HCT116 (cell line): ENCODE measurements around the gene C3orf22. TPM values are rescaled to one million over a fixed set of nuclear protein-coding genes. Genes with fewer than 3 reads are reported as not detected.

ENCODE experiments used
- ATAC-seq: fragments of 200-7000 bp; cut with Tn5 transposase; 2 replicates; pipeline ENCODE4 v1.9.1; 2020; ENCODE audit warnings: mild to moderate bottlenecking, moderate library complexity
- BruUV-seq: library from RNA; stranded (reverse); fragments of 400-500 nt; replicated peaks from 2 replicates; lab custom pipeline; 2021; lab: Mats Ljungman, UMichigan
- CTCF ChIA-PET: fragments of 300-600 bp; sonication (Branson Sonifier 250); formaldehyde crosslinking; loops from one replicate; lab custom pipeline; 2021; ENCODE audit warnings: antibody characterized with exemption; lab: Charles Lee
- POLR2A ChIA-PET: fragments of 300-600, 350-600 bp; sonication (Branson Sonifier 250); formaldehyde crosslinking; loops from one replicate; lab custom pipeline; 2021; ENCODE audit warnings: antibody characterized with exemption; lab: Charles Lee
- RAD21 ChIA-PET, 2 experiments: fragments of 300-600 bp; sonication (Branson Sonifier 250); formaldehyde crosslinking; loops; one replicate each; lab custom pipeline; 2023; ENCODE audit warnings: low total read pairs in 2 of 2; ENCODE audit not compliant: uncharacterized antibody in 2 of 2, unreplicated experiment in 2 of 2, low non-redundant PET in 1 of 2; lab: Charles Lee
- DNase-seq: peaks from one replicate; pipeline ENCODE4 v3.0.0-alpha.2; 2010; ENCODE audit warnings: low read depth, low spot score
- H2AFZ ChIP-seq: fragments of 200-600 bp; shearing (Covaris generic), sonication (generic); 2 replicates; pipeline ENCODE4 v1.6.1; 2017; ENCODE audit warnings: low read depth, mixed run types, mixed read lengths, antibody characterized with exemption, low read length; ENCODE audit not compliant: poor library complexity, severe bottlenecking
- H3K27ac ChIP-seq: 2 replicates; pipeline ENCODE4 v1.5.1; 2012; ENCODE audit warnings: low read depth, low read length
- H3K27me3 ChIP-seq: fragments of 200-600 bp; sonication (generic); 2 replicates; pipeline ENCODE4 v1.6.1; 2016; ENCODE audit warnings: mixed run types, low read length, mixed read lengths; ENCODE audit not compliant: insufficient read depth
- H3K36me3 ChIP-seq, 2 experiments: fragments of 200-500 bp in 1 of 2; fragments of 200-600 bp in 1 of 2; sonication (Bioruptor generic) in 1 of 2; sonication (generic) in 1 of 2; 2 replicates each; pipeline versions ENCODE4 v1.5.1 to v1.6.1; 2014 to 2016; ENCODE audit warnings: low read length in 2 of 2, inconsistent platforms in 1 of 2, mixed read lengths in 1 of 2, mixed run types in 1 of 2; ENCODE audit not compliant: insufficient read depth in 2 of 2, control insufficient read depth in 1 of 2
- H3K4me1 ChIP-seq, 2 experiments: fragments of 200-600 bp in 1 of 2; sonication (generic) in 1 of 2; 2 replicates each; pipeline versions ENCODE4 v1.5.1 to v1.6.1; 2012 to 2017; ENCODE audit warnings: low read length in 2 of 2, inconsistent platforms in 1 of 2, mild to moderate bottlenecking in 1 of 2, mixed read lengths in 1 of 2, mixed run types in 1 of 2, moderate library complexity in 1 of 2; ENCODE audit not compliant: insufficient read depth in 2 of 2, control insufficient read depth in 1 of 2
- H3K4me2 ChIP-seq: fragments of 200-600 bp; sonication (generic); 2 replicates; pipeline ENCODE4 v1.6.1; 2017; ENCODE audit warnings: mixed run types, low read length, mixed read lengths
- H3K4me3 ChIP-seq, 2 experiments: fragments of 200-600 bp in 1 of 2; sonication (generic) in 1 of 2; replicated peaks in 1 of 2; 2 replicates each; pipeline ENCODE4 v1.5.1; 2011 to 2016; ENCODE audit warnings: low read length in 2 of 2, control low read depth in 1 of 2, low read depth in 1 of 2, mild to moderate bottlenecking in 1 of 2, mixed read lengths in 1 of 2, mixed run types in 1 of 2
- H3K79me2 ChIP-seq: fragments of 200-600 bp; sonication (generic); 2 replicates; pipeline ENCODE4 v1.6.1; 2017; ENCODE audit warnings: mild to moderate bottlenecking, mixed run types, low read length, moderate library complexity, mixed read lengths; ENCODE audit not compliant: insufficient read depth
- H3K9ac ChIP-seq: fragments of 200-600 bp; sonication (generic); 2 replicates; pipeline ENCODE4 v1.6.1; 2016; ENCODE audit warnings: low read length, mixed read lengths
- H3K9me2 ChIP-seq: fragments of 200-600 bp; sonication (generic), shearing (Covaris generic); 2 replicates; pipeline ENCODE4 v1.6.1; 2017; ENCODE audit warnings: mixed run types, mild to moderate bottlenecking, moderate library complexity; ENCODE audit not compliant: insufficient read depth
- H3K9me3 ChIP-seq, 2 experiments: fragments of 200-500 bp in 1 of 2; fragments of 200-600 bp in 1 of 2; sonication (Bioruptor generic) in 1 of 2; sonication (generic) in 1 of 2; 2 replicates each; pipeline ENCODE4 v1.6.1; 2014 to 2017; ENCODE audit warnings: low read length in 2 of 2, mixed read lengths in 2 of 2, inconsistent platforms in 1 of 2, low read depth in 1 of 2, mild to moderate bottlenecking in 1 of 2, mixed run types in 1 of 2, moderate library complexity in 1 of 2; ENCODE audit not compliant: control insufficient read depth in 1 of 2, insufficient read depth in 1 of 2
- H4K20me1 ChIP-seq: fragments of 200-600 bp; sonication (generic), shearing (Covaris generic); 2 replicates; pipeline ENCODE4 v1.6.1; 2017; ENCODE audit warnings: mixed run types, mild to moderate bottlenecking, moderate library complexity; ENCODE audit not compliant: insufficient read depth
- ELF1 ChIP-seq: IDR thresholded peaks from 2 replicates; pipeline ENCODE4 v1.6.1; 2012; ENCODE audit warnings: low read depth, borderline replicate concordance
- EZH2phosphoT487 ChIP-seq: fragments of 200-600 bp; IDR thresholded peaks from 2 replicates; pipeline ENCODE4 v1.6.1; 2018; ENCODE audit warnings: antibody characterized with exemption, borderline replicate concordance
- FOSL1 ChIP-seq: IDR thresholded peaks from 2 replicates; pipeline ENCODE4 v1.6.1; 2012; ENCODE audit warnings: low read depth
- JUND ChIP-seq: IDR thresholded peaks from 2 replicates; pipeline ENCODE4 v1.6.1; 2012
- POLR2AphosphoS5 ChIP-seq: IDR thresholded peaks from 2 replicates; pipeline ENCODE4 v1.6.1; 2011; ENCODE audit warnings: mild to moderate bottlenecking, low read depth, low read length, moderate library complexity
- RAD21 ChIP-seq: IDR thresholded peaks from 2 replicates; pipeline ENCODE4 v1.6.1; 2012; ENCODE audit warnings: low read depth, mild to moderate bottlenecking
- SIN3A ChIP-seq: IDR thresholded peaks from 2 replicates; pipeline ENCODE4 v1.6.1; 2012; ENCODE audit warnings: low read depth
- SP1 ChIP-seq: IDR thresholded peaks from 2 replicates; pipeline ENCODE4 v1.6.1; 2012; ENCODE audit warnings: low read depth
- SRF ChIP-seq: IDR thresholded peaks from 2 replicates; pipeline ENCODE4 v1.6.1; 2012; ENCODE audit warnings: low read depth
- intact Hi-C: fragments of 100-400 bp; cut with micrococcal nuclease; formaldehyde crosslinking; loops from 2 replicates; pipeline ENCODE4 v1.10.0; 2022
- total RNA-seq: library from RNA; stranded (reverse); gene quantifications from one replicate; pipeline ENCODE4 v1.2.1, GENCODE V29; 2021; ENCODE audit not compliant: unreplicated experiment
- TF ChIP-seq, protein P1 (sequence below): IDR thresholded peaks from 2 replicates; pipeline ENCODE4 v1.6.1; 2012
- TF ChIP-seq, protein P2 (sequence below): IDR thresholded peaks from 2 replicates; pipeline ENCODE4 v1.6.1; 2012; ENCODE audit warnings: low read depth
- TF ChIP-seq, protein P3 (sequence below): IDR thresholded peaks from 2 replicates; pipeline ENCODE4 v1.6.1; 2011; ENCODE audit warnings: mild to moderate bottlenecking, low read length, moderate library complexity; ENCODE audit not compliant: insufficient replicate concordance; ENCODE audit errors: extremely low read depth

Gene C3orf22
- total RNA-seq, 1 experiment from 2014 or later, result not detected

DNA sequence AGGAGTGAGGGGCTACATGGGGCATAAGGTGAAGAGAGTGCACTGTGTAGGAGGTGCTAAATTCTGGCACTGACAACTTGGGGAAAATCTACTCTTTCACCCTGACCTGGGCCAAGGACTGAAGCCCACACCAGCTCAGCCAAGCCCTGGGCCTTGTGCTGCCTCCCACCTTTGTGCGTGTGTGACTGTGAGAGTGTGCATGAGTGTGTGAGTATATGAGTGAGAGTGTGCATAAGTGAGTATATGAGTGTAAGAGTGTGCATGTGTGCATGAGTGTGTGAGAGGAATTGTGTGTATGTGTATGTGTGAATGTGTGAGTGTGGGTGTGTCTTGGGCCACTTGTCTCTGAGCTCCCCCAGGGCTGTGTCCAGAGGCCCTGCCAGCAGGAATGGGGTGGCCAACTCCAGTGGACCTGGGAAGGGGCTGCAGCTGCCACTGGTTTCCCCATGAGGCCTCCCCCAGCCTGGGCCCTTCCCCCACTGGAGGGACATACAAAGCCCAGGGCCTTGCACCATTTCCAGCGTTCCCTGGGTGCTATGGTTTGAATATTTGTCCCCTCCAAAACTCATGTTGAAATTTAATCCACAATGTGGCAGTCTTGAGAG is 15.2 kb downstream of the C3orf22 start:
- Histone ChIP-seq H3K9me2 (no peaks in the 10 kb centered on the region), H3K79me2 (no peaks in the 10 kb centered on the region), H3K9me3 (no peaks in the 10 kb centered on the region), H3K9ac (no peak overlapping the region), H2AFZ (no peak overlapping the region), H4K20me1 (no peaks in the 10 kb centered on the region), H3K4me2 (no peak overlapping the region), H3K27ac (no peak overlapping the region), H3K36me3 (no peaks in the 10 kb centered on the region), H3K27me3 (peaks cover 2% of the 10 kb centered on the region; the same call in 1 of the 2 replicates), H3K4me1 (peaks cover 15 to 18% of the 10 kb centered on the region in 2 experiments; a peak in 3 of 4 replicates), H3K4me3 (no peak overlapping the region)
- RAD21 ChIA-PET, result no interaction called here
- CTCF ChIA-PET, result no interaction called here
- intact Hi-C loops, result no loop called here
- POLR2A ChIA-PET, result no interaction called here
- BruUV-seq, result no TSS peak
- ATAC-seq (no peak), DNase-seq (no peak)
- TF ChIP-seq, protein P1, sequence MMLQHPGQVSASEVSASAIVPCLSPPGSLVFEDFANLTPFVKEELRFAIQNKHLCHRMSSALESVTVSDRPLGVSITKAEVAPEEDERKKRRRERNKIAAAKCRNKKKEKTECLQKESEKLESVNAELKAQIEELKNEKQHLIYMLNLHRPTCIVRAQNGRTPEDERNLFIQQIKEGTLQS, result no peak
- TF ChIP-seq FOSL1, result no peak

DNA sequence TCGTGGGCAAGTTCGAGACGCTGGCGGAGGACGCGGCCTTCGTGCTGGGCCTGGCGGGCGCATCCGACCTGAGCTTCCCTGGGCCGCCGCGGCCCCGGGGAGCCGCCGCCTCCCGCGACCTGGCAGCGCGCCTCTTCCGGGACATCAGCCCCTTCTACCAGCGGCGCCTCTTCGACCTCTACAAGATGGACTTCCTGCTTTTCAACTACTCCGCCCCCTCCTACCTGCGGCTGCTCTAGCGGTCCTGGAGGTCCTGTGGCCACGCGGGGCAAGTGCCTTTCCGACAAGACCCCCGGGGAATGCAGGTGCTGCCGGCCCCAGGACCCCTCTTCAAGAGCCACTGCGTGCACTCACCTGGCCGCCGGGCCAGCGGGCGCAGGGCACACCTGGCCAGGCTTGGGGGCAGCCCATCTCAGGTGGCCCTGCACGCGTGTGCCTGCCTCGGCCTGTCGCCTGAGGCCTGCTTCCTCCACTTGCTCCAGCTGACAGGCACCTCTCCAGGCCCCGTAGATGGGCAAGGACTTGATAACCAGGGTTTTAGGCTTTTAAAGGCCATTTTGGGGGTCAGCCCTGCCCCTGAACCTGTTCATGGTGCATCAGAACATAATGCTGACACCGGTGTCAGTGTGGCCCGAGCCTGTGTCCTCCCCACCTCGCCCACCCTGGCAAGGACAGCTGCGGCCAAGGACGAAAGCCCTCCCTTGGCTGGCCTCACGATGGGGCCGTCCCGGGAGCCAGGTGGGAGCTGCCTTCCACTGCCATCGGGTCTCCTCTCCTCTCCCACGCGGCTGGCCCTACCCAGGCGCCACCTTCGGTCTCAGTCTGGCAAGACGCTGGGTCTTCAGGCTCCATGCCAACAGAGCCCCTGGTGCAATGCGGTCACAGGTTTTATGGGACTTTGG is 16.1 kb downstream of the C3orf22 start:
- no peak overlapping the region for H3K4me2 ChIP-seq
- CTCF ChIA-PET, result no interaction called here
- peaks cover 2% of the 10 kb centered on the region; the same call in 1 of the 2 replicates for H3K27me3 ChIP-seq
- RAD21 ChIA-PET, result no interaction called here
- intact Hi-C loops, result no loop called here
- no peak overlapping the region for H3K9ac ChIP-seq
- H2AFZ ChIP-seq, result no peak overlapping the region
- ATAC-seq (no peak), DNase-seq (no peak)
- H3K4me3 ChIP-seq, result no peak overlapping the region
- POLR2A ChIA-PET, result no interaction called here
- H4K20me1 ChIP-seq, result no peaks in the 10 kb centered on the region
- no peaks in the 10 kb centered on the region for H3K9me2 ChIP-seq
- BruUV-seq, result no TSS peak
- H3K36me3 ChIP-seq, result no peaks in the 10 kb centered on the region
- no peaks in the 10 kb centered on the region for H3K79me2 ChIP-seq
- H3K27ac ChIP-seq, result no peak overlapping the region
- H3K9me3 ChIP-seq, result no peaks in the 10 kb centered on the region
- peaks cover 15 to 18% of the 10 kb centered on the region in 2 experiments; a peak in 3 of 4 replicates for H3K4me1 ChIP-seq
- no peak for TF ChIP-seq POLR2AphosphoS5
- TF ChIP-seq SRF, result no peak
- no peak for TF ChIP-seq SIN3A
- TF ChIP-seq EZH2phosphoT487, result no peak
- no peak for TF ChIP-seq RAD21
- TF ChIP-seq SP1, result no peak
- TF ChIP-seq, protein P2, sequence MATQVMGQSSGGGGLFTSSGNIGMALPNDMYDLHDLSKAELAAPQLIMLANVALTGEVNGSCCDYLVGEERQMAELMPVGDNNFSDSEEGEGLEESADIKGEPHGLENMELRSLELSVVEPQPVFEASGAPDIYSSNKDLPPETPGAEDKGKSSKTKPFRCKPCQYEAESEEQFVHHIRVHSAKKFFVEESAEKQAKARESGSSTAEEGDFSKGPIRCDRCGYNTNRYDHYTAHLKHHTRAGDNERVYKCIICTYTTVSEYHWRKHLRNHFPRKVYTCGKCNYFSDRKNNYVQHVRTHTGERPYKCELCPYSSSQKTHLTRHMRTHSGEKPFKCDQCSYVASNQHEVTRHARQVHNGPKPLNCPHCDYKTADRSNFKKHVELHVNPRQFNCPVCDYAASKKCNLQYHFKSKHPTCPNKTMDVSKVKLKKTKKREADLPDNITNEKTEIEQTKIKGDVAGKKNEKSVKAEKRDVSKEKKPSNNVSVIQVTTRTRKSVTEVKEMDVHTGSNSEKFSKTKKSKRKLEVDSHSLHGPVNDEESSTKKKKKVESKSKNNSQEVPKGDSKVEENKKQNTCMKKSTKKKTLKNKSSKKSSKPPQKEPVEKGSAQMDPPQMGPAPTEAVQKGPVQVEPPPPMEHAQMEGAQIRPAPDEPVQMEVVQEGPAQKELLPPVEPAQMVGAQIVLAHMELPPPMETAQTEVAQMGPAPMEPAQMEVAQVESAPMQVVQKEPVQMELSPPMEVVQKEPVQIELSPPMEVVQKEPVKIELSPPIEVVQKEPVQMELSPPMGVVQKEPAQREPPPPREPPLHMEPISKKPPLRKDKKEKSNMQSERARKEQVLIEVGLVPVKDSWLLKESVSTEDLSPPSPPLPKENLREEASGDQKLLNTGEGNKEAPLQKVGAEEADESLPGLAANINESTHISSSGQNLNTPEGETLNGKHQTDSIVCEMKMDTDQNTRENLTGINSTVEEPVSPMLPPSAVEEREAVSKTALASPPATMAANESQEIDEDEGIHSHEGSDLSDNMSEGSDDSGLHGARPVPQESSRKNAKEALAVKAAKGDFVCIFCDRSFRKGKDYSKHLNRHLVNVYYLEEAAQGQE, result no peak
- no peak for TF ChIP-seq ELF1
- TF ChIP-seq, protein P3, sequence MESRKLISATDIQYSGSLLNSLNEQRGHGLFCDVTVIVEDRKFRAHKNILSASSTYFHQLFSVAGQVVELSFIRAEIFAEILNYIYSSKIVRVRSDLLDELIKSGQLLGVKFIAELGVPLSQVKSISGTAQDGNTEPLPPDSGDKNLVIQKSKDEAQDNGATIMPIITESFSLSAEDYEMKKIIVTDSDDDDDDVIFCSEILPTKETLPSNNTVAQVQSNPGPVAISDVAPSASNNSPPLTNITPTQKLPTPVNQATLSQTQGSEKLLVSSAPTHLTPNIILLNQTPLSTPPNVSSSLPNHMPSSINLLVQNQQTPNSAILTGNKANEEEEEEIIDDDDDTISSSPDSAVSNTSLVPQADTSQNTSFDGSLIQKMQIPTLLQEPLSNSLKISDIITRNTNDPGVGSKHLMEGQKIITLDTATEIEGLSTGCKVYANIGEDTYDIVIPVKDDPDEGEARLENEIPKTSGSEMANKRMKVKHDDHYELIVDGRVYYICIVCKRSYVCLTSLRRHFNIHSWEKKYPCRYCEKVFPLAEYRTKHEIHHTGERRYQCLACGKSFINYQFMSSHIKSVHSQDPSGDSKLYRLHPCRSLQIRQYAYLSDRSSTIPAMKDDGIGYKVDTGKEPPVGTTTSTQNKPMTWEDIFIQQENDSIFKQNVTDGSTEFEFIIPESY, result no peak
- TF ChIP-seq, protein P1, result no peak
- no peak for TF ChIP-seq JUND
